ENCODE results near the gene ZKSCAN2. TPM values are rescaled to one million over a fixed set of nuclear protein-coding genes. Genes with fewer than 3 reads are reported as not detected.

Gene ZKSCAN2
- total and polyA plus RNA-seq, 2 of the 8 experiments (the other 6 are each of a cell fraction or from before 2014, with no cell fraction given): 2.2 to 11.6 TPM

DNA sequence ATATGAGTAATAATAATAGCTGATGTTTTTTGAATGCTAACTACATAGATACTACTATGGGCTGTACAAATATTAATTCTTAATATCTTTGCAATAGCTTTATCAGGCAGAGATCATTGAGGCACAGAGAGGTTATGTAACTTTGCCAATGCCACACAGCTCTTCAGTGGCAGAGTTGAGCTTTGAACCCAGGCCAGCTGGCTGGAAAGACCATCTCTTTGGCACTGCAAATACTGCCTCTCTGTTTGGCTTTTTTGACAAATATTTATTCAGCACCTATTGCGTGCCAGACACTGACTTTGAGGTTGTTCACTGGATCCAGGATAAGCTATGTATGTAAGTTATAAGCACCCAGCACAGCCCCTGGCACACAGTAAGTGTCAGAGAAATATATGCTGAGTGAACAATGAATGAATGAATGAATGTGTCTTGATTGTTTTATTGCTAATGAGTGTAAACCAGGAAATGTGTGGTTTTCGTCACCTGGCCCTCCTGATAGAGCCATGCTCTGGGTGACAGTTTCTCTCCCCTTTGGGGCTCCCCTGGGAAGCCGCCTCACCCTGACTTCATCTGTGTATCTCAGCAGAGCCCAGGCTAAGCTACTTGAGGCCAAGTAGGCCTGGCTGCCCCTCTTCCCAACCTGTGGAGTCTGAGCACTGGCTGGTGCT, 38.4 kb downstream of the ZKSCAN2 start:
- Histone ChIP-seq H3K23ac (ENCODE audit: insufficient read length) (no peak overlapping the region), H3K9me3 (ENCODE audit: insufficient read depth in 2 of 2, low read depth in 1 of 2, low read length in 1 of 2) (no peaks in the 10 kb centered on the region), H2BK20ac (ENCODE audit: low read length) (no peak overlapping the region), H3K9ac (replicated peaks in 1 of 4; ENCODE audit: extremely low read depth in 1 of 4, low read depth in 3 of 4, low read length in 3 of 4) (no peak overlapping the region), H3K36me3 (ENCODE audit: control insufficient read depth in 2 of 4, insufficient read depth in 4 of 4, low read length in 3 of 4) (no peaks in the 10 kb centered on the region), H4K8ac (ENCODE audit: extremely low read depth, insufficient read depth, low read length) (no peak overlapping the region), H2BK120ac (replicated peaks; ENCODE audit: low read depth, low read length) (no peak overlapping the region), H3K4me3 (ENCODE audit: extremely low read depth in 1 of 4, insufficient read depth in 2 of 4, low read depth in 3 of 4, low read length in 4 of 4) (no peak overlapping the region), H3K4me1 (replicated peaks in 1 of 4; ENCODE audit: control insufficient read depth in 3 of 4, insufficient read depth in 4 of 4, low read length in 3 of 4) (no peaks in the 10 kb centered on the region), H2AK5ac (ENCODE audit: low read depth, low read length) (no peak overlapping the region), H4K91ac (replicated peaks; ENCODE audit: insufficient read length, low read length) (no peak overlapping the region), H3K23me2 (ENCODE audit: low read depth, low read length) (peaks cover 3% of the 10 kb centered on the region; the same call in 1 of the 2 replicates), H3K27ac (ENCODE audit: low read depth, low read length) (no peak overlapping the region), H3K56ac (replicated peaks; ENCODE audit: insufficient read length, low read depth, low read length) (no peak overlapping the region), H3K4ac (replicated peaks; ENCODE audit: insufficient read length, low read depth, low read length) (no peak overlapping the region), H4K5ac (ENCODE audit: insufficient read length, low read depth, low read length) (no peak overlapping the region), H3K18ac (ENCODE audit: extremely low read depth, low read length) (no peak overlapping the region), H3K27me3 (replicated peaks in 1 of 4; ENCODE audit: control insufficient read depth in 3 of 4, extremely low read depth in 1 of 4, insufficient read depth in 3 of 4, low read length in 3 of 4) (no peaks in the 10 kb centered on the region), H3K4me2 (ENCODE audit: insufficient read depth in 1 of 2, low read depth in 2 of 2, low read length in 2 of 2) (no peak overlapping the region), H2AFZ (ENCODE audit: low read length) (no peak overlapping the region), H2BK12ac (ENCODE audit: low read depth, low read length) (no peak overlapping the region), H3K79me2 (ENCODE audit: control insufficient read depth in 1 of 2, insufficient read depth in 2 of 2, low read length in 2 of 2) (no peaks in the 10 kb centered on the region), H2BK5ac (ENCODE audit: low read depth, low read length) (no peak overlapping the region), H3K79me1 (ENCODE audit: low read depth, low read length) (no peaks in the 10 kb centered on the region), H4K20me1 (replicated peaks in 1 of 2; ENCODE audit: control insufficient read depth in 1 of 2, insufficient read depth in 2 of 2, low read length in 2 of 2) (peaks cover 0 to 2% of the 10 kb centered on the region in 2 experiments), H3K14ac (ENCODE audit: insufficient read length) (no peak overlapping the region), H2BK15ac (ENCODE audit: low read length) (no peak overlapping the region)
- DNase-seq (ENCODE audit: low read depth in 1 of 2, low spot score in 2 of 2) (no peak), FAIRE-seq (no peak)
- ChIA-PET CTCF (ENCODE audit: partially characterized antibody) (interaction anchor here (1.4 kb wide), 1 partner anchor 9 kb away, joined by 3 read pairs; no protein-coding TSS in a partner anchor), POLR2A (ENCODE audit: partially characterized antibody) (interaction anchor here (1.0 kb wide), 1 partner anchor 12 kb away, joined by 3 read pairs; no protein-coding TSS in a partner anchor)
- TF ChIP-seq NRF1 (IDR thresholded peaks at IDR 0.05; ENCODE audit: low read depth, low read length): no peak
- no peak for TF ChIP-seq SIX5 (IDR thresholded peaks at IDR 0.05; ENCODE audit: low read depth, low read length)
- TF ChIP-seq SP2 (IDR thresholded peaks at IDR 0.05; ENCODE audit: low read length): no peak
- TF ChIP-seq BCL11A (IDR thresholded peaks at IDR 0.05; ENCODE audit: low read depth in 2 of 2, low read length in 2 of 2): no peak
- no peak for TF ChIP-seq EGR1 (IDR thresholded peaks at IDR 0.05; ENCODE audit: borderline replicate concordance, low read depth, low read length)
- no peak for TF ChIP-seq JUN (IDR thresholded peaks at IDR 0.05; ENCODE audit: low read depth, low read length)
- no peak for TF ChIP-seq HDAC6 (IDR thresholded peaks at IDR 0.05; ENCODE audit: low read depth, low read length)
- TF ChIP-seq KDM1A (IDR thresholded peaks at IDR 0.05; ENCODE audit: borderline replicate concordance, low read length): no peak
- TF ChIP-seq, protein P1, sequence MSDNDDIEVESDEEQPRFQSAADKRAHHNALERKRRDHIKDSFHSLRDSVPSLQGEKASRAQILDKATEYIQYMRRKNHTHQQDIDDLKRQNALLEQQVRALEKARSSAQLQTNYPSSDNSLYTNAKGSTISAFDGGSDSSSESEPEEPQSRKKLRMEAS (IDR thresholded peaks at IDR 0.05): no peak
- TF ChIP-seq, protein P2, sequence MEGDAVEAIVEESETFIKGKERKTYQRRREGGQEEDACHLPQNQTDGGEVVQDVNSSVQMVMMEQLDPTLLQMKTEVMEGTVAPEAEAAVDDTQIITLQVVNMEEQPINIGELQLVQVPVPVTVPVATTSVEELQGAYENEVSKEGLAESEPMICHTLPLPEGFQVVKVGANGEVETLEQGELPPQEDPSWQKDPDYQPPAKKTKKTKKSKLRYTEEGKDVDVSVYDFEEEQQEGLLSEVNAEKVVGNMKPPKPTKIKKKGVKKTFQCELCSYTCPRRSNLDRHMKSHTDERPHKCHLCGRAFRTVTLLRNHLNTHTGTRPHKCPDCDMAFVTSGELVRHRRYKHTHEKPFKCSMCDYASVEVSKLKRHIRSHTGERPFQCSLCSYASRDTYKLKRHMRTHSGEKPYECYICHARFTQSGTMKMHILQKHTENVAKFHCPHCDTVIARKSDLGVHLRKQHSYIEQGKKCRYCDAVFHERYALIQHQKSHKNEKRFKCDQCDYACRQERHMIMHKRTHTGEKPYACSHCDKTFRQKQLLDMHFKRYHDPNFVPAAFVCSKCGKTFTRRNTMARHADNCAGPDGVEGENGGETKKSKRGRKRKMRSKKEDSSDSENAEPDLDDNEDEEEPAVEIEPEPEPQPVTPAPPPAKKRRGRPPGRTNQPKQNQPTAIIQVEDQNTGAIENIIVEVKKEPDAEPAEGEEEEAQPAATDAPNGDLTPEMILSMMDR (IDR thresholded peaks at IDR 0.05; ENCODE audit: control extremely low read depth in 1 of 3, insufficient read depth in 1 of 3, low read depth in 1 of 3, low read length in 3 of 3): no peak
- 86% methylated on average over 3 of the region's 3 CpGs; no CpG with 5 or more reads in 1 of the 2 experiments for WGBS, 2 experiments (ENCODE audit: extremely low coverage in 1 of 2, insufficient coverage in 1 of 2, insufficient read length in 1 of 2, insufficient replicate concordance in 2 of 2, low coverage in 1 of 2, low lambda C conversion rate in 2 of 2, missing lambda C conversion rate in 1 of 2)

Measured in H1 (cell line).